ENCODE results near the gene COMMD6. TPM values are rescaled to one million over a fixed set of nuclear protein-coding genes. Genes with fewer than 3 reads are reported as not detected.

COMMD6 gene
- total RNA-seq, 1 donor from 2014 or later = 140 TPM

Other genes starting within 250 kb of the COMMD6 start
- gene TBC1D4, start 55.7 kb downstream of the COMMD6 start, total RNA-seq = 5.7 to 8.2 TPM (median 6.0 TPM) in 3 replicates
- gene UCHL3, start 11.9 kb upstream of the COMMD6 start, total RNA-seq = 28.0 to 29.5 TPM (median 29.5 TPM) in 3 replicates
- 199 to 335 TPM (median 201 TPM) in 3 replicates for gene LMO7, start 98.5 kb upstream of the COMMD6 start, total RNA-seq